Measurements from ENCODE around the gene GPR35. TPM values are rescaled to one million over a fixed set of nuclear protein-coding genes. Genes with fewer than 3 reads are reported as not detected.
"Not testable (repeated sequence)": the region's sequence is repeated elsewhere in the genome, so short reads cannot be mapped to it uniquely, and the experiment has no call there.

The GPR35 gene
- polyA plus RNA-seq, 1 donor = 2.5 TPM

DNA sequence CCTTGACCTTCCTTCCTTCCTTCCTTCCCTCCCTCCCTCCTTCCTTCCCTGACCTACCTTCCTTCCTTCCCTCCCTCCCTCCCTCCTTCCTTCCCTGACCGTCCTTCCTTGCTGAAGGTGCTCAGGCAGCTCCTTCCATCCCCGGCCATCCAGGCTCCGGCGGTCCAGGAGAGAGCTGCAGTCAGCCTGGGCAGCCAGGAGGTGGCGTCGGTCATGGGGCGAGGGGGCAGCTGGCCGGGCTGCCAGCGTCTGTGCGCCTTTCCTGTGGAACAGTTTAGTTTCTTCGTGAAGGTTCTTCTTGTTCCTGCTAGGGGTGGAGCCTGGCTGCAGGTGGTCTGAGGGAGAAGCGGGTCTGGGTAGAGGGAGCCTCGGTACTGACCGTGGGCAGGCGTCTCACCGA, 15.7 kb downstream of the GPR35 start:
- DNase-seq = no peak

DNA sequence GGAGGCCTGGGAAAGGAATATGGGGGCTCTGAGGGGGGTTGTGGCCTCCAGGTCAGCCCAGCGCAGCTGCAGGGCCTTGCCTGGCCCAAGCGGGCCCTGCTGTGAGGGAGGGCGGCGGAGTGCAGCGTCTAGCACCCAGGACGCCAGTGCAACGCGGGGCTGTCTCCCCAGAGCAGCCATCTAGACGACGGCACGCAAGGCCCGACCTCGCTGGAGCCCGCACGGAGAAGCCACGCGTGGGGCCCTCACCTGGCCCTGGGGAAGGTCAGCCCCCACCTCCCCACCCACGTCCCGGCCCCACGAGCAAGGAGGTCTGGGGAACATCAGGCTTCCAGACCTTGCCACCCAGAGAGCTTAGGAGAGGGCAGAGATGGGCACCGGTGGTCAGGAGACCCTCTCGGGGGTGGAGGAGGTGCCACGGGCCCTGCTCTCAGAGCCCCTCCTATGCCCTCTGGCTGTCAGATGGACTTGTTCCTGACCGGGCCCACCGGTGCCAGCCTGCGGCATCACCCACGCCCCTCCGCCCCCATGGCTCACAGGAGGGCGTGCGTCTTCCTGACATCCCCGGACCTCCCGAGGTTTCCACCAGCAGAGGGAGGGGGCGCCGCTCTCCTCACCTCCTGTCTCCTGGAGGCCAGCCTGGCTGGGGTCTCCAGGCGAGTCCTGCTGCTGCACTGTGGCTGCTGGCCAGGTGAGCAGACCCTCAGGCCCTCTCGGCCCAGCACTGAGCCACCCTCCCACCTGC, 17.0 kb downstream of the GPR35 start:
- DNase-seq = no peak

DNA sequence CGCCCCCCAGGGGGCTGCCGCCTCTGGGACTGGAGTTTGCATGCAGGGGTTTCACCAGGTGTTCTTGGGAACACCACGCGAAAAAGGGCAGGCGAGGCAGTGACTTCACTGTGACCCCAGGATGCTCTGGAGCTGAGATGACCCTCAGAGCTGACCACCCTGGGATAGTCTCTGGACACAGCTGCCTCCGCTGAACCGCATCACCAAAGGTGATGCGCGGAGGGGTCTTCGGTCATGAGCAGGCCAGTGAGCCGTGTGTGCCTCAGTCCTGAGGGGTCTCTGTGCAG, 17.5 kb downstream of the GPR35 start:
- DNase-seq = no peak

DNA sequence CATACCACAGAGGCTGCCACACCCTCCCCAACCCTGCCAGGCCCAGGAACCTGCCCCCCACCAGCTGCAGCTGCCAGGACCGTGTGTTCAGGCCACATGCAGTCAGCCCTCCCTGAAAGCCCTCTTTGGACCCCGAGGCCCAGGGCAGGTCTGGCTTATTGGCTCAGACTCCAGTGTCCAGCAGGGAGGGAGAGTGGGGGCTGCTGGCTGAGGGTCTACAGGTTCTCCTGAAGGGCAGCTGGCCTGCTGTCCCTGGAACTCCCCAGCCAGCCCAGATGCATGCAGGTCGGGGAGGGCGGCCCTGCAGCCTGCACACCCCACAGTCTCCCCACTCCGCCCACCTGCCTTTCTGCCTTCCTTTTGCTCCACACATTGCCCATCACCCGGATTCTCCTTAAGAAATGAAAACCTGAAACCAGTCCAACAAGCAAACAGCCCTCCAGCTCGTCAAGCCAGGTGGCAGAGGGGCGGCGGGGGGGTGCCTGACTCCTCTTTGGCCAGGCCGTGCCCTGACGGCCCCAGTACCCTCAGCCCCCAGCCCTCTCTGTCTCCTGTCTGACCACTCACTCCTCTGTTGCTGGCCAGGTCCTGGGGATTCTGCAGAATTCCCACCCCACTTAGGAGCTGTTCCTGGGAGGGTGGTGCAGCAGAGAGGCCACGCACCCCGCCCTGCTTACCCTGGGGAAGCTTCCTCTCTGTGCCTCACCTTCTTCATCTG, 18.0 kb downstream of the GPR35 start:
- no peak for DNase-seq

DNA sequence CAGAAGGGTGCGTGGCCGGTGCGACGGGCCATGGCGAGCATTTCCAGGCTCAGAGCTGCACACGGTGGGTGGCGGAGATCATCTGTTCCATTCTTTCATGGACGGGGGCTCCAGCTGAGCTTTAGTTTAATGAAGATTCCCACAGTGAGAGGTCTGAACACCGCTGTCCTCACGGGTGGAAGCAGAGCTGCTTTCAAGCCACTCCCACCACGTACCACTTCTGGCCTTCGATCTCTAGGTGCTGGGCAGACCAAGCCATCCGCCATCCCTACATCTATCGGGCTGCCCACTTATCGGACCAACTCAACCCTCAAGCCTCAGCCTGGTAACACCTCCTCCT, 18.5 kb downstream of the GPR35 start:
- no peak for DNase-seq

DNA sequence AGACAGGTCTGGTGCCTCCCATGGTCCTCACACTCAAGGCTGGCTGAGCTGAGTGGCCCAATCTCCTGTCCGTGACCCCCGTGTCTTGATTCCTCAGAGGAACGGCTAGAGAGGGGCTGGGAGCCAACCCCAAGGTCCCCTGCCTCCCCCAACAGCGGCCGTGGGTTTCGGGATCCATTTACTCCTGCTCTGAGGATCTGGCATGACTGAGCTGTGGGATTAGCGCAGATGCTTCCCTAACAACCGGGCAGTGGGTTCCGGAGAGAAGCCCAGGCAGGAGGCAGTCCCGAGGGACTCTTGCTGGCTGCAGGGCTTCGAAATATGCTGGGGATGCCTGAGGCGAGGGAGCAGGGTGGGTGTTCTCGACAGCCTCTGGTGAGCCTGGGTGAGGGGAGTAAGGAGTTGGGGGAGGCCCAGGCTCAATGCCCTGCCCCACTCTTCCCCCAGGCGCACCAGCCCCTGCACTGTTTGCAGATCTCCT, 18.9 kb downstream of the GPR35 start:
- no peak for DNase-seq

DNA sequence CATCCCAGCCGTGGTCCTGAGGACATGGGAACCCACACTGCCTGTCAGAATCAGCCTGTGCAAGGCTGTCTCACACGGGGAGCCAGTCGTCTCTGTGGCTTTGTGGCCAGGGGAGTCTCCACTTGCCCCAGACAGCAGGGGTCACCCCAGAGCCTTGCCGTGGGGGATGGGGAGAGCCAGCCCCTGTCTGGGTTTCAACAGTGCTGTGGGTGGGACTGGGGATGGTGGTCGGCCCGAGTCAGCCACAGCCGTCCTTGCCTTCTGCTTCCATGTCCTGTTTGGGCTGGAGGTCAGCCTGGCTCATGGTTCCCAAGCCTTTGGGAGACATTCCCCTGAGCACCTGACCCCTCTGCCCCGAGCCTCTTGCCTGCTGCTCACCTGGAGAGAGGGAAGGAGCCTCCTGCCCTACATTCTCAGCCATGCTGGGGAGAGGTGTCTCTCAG, 19.6 kb downstream of the GPR35 start:
- DNase-seq = no peak

DNA sequence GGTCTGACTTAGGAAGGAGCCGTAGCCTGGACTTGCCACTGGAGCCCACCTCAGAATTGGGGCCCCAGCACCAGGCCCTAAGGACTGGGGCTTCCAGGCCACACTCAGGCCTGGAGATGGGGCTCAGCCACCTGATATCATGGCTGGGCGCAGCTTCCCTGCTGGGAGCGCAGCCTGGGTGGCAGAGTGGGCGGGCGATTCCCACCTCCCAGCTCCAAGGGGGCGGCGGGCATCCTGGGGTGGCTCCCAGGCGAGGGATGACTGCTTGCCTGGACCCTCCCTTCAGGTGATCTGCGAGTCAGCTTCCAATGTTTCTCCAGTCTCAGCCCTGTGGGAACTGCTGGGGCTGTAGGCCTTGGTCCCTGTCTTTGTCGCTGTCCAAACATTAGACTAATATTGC, 20.1 kb downstream of the GPR35 start:
- DNase-seq = no peak

DNA sequence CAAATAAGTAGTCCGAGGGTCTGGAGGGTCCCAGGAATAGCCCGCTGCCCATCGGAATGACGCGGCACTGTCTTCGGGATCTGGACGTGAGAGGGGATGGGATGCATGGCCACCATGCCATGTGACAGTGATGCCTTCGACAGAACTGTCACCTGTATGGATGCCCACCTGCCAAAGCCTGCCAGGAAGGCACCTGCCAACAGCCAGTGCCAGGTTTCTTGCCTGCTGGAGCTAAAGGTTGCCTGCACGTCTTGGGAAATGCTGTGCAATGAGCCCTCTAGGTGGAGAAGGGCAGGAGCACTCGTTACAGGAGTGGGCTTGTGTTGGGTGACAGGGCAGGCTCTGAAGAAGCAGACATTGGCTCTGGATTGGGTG, 20.5 kb downstream of the GPR35 start:
- DNase-seq = no peak

DNA sequence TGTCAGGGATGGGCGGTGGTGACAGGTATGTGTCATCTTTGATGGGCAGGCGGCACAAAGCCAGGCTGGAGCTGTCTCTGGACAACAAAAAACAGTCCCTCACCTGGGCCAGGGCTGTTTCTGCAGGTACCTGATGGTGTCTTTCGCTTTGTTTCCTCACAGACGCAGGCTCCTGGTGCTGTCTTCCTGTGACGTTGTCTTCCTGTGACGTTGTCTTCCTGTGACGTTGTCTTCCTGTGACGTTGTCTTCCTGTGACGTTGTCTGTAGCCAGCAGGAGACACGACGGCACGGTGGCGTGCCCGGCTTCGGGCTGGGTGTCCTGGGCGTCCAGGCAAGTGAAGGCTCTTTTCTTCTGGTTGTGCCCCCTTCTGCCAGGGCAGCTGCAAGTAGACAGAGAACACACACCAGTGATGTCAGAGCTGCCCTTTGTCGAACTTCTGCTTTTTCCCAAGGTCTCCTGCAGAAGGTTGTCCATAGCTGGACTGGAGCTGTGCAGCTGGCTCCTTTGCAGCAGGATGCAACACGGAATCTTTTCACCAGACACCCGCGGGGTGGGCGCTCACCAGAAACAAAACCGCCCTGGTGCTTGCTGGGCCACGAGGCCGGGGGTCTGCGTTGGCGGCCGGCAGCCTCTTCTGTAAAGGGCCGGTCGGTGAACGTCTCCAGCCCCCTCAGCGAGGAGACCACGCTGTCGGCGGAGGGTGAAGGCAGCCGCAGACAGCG, 21.1 kb downstream of the GPR35 start:
- DNase-seq = no peak

DNA sequence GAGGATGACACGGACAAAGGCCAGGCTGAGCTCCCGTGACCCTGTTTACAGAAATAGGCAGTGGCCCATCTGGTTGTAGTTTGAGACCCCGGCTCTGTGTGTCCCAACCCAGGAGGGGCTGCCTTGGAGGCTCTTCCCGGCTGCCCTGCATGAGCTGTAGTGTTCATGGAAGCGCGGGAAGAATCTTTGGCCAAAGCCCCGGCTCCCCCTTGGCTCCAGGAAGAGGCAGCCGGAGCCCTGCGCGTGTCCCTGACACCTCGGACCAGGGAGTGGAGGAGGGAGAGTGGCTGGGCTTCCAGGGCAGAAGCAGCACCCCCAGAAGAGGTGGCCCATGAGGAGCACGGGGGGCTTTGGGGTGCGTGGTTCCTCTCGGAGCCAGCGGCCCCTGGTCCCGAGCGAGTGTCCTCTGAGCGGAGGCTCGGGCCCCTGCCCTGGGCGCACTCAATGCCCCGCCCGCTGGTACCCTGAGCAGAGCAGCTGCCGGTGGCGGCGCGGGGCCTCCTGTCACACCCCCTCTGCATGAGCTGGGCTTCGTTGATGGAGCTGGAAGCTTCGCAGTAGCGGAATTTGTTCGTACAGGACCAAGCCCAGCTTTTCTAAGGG, 21.7 kb downstream of the GPR35 start:
- DNase-seq = no peak

DNA sequence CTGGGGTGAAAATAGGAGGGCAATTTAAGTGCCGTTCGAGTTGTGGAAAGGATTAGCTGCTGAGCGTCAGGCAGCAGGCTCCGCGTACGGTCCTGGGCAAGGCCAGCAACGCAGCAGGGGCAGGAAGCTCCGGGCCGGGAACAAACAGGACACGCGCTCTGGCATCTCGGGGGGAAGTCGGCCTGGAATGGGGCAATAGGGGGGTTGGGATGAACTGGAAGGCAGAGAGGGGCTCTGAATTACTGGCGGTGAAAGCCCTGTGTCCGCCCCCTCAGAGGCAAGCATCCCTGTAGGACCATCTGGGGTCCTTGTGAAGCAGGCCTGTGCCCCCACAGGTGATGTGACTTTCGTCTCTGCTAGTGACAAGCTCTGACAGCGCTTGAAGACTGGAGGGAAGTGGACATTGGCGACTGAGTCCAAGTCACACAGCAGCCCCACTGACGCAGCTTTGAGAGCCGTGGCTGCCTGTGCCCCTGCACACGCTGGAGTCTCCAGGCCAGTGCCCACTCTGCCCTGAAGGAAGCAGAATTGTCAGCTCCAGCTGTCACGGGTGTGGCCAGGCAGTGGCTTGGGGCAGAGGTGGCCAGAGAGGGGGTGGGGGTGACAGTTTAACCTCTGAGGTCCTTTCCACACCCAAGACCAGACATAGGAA, 22.3 kb downstream of the GPR35 start:
- DNase-seq = no peak

DNA sequence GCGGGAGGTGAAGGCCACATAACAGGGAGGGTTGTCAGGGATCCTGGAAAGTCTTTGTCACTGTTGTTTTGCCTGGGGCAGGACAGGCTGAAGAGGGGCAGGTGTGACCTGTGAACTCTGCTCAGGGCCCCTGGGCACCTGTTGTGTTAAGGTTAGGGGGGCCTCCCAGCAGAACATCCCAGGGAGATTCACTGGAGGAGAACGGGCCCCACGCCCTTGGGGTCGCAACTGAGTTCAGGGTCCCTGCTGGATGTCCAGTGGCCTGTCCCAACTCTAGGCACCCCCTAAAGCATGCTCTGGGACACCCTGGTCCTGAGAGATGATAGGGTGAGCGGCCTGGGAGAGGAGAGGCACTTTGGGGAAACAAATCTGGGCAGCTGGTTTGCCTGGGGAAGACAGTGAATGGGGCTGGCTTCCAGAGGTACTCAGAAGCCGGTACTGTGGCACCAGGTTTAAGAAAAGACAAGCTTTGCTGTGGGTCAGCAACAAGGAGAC, 22.9 kb downstream of the GPR35 start:
- no peak for DNase-seq

DNA sequence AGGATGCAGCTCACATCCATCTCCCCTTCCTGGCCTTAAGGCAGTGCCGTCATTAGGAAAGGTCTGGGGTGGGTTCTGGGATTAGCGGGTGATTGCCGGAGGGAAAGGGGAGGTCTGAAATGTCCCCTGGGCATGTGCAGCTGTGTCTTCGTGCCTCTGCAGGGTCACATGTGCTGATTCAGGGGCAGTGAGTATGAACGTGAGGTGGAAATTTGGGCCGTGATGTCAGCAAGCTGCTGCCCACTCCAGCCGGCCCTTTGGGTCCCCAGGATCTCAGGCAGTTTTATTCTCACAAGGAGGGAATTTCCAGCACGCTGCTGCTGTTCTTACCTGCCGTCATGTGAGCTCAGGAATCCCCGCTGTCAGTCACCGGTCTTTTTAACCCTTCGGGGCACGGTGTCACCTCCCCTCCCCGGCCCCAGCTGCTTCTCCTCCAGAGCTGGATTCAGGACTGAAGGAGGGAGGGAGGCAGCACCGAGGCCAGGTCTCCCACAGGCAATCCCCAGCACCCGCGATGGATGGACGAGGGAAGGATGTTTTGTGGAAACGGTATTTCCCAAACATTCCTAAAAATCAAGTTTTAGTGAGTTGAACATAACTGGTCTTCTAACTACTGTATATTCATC, 23.5 kb downstream of the GPR35 start:
- DNase-seq = no peak

DNA sequence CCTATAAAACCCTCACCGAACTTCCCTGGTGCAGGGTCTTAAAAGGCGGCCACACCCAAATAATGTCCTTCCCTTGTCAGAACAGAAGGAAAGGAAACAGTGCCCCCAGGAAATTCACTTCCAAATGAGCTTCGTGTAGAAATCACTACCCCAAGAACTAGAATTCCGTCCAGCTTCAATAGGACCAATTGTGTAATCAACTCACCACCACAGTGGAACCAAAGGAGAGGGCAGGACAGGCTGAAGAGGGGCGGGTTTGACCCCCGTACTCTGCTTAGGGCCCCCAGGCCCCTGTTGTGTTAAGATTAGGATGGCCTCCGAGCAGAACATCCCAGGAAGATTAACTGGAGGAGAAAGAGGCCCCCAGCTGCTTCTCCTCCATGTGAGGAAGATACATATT, 24.1 kb downstream of the GPR35 start:
- DNase-seq = no peak

DNA sequence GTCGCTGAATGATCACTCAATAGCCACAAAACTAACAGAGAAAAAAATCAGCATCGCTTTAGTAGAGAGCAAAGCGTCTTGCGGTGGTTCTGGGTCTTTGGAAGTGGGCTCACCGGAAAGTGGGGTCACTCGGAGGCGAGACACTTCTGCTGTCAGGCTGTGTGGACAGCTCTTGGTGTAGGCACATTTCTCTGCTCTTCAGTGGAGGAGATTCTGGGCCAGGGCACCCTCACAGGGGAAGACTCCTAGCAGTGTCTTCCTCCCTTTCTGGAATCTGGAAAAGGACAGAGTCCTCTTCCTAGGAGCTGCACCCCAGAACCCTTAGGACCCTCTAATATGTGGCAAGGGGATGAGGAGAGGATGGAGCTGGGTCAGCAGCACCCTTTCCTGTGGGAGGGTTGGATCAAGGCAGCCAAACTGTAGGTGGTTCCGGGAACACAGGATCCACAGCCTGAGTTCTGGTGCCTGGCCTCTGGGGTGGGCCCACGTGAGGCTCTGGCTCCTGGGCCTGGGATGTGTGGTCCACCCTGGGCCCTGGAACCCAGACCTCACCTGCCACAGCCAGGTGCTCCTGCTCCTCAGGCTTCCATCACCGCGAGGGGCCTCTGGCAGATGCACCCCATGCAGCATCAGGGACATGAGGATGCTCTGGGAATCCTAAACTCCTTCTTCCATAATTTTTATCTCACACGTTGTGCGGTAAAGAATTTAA, 25.1 kb downstream of the GPR35 start:
- DNase-seq = no peak

DNA sequence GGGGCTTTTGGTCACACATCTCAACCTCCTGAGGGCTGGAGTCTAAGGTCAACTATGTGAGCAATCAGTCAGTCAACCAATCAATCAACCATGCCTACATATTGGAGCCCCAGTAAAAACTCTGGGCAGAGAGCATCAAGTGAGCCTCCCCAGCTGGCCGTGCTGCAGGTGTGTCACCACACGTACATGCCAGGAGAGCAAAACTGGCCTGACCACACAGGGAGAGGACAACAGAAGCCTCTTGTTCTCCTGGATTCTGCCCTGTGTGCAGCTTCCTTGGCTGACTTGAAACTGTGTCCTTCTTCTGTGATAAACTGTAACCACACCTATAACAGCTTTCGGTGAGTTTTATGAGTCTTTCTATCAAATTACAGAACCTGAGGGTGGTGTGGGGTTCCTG, 25.9 kb downstream of the GPR35 start:
- no peak for DNase-seq

DNA sequence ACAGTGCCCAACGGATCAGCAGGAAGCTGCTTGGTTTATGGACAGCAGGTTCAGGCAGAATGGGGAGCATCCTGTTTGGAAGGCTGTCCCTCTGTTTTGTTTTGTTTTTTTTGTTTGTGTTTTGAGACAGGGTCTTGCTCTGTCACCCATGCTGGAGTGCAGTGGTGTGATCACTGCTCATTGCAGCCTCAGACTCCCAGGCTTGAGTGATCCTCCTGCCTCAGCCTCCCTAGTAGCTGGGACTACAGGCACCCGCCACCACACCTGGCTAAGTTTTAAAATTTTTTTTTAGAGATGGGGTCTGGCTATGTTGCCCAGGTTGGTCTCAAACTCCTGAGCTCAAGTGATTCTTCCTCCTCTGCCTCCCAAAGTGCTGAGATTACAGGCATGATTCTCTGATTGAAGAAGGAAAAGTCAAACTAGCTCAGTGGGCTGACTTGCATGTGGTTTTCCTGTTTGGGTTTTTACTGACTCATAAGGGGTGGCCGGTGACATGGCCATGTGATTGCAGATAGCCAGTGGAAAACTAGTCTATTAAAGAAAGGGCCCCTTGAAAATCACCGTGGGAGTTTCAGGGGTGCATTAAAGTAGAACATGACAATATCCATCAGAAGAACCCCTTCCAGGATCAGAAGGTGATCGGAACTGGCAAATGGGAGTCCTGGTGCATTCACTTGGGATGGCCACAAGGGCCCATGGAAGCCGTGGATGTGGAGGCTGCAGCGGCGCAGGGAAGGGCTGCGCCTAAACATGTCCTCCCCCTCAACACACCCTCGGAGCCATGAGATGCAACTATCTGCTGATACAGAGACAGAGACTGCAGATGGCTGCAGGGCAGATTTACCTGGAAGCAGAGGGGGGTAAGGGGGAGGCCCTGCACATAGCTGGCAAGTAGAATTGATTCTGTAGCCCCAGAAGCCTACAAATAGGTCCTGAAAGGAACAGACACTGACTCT, 30.9 kb downstream of the GPR35 start:
- DNase-seq = no peak

DNA sequence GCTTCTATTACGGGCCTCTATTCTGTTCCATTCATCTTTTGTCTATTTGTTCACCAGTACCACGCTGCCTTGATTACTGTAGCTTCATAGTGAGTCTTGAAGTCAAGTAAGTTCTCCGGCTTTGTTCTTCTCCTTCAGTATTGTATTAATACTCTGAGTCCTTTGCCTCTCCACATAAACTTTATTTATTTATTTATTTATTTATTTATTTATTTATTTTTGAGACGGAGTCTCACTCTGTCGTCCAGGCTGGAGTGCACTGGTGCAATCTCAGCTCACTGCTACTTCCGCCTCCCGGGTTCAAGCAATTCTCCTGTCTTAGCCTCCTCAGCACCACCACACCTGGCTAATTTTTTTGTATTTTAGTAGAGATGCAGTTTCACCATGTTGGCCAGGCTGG, 34.6 kb downstream of the GPR35 start:
- DNase-seq = not testable (repeated sequence)

DNA sequence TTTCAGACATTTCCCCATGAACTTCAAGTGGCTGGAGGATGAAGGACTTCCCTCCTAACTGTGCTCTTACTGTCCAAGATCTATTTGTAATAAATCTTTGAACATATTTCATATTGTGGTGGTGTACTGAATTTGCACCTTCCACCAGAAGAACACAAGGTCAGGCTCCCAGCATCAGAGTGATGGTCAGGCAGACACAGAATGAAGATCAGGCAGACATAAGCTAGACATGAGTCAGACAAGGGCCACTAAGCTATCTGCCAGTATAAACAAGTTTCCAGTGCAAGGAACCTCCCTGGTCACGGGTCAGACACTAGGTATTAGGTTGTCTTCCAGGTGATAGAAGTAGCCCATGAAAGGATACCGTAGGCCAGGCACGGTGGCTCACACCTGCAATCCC, 37.4 kb downstream of the GPR35 start:
- DNase-seq = no peak
